SK-N-MC (cell line): ENCODE data around the gene GALNT13.

Experiments used
- EZH2 ChIP-seq: fragments of 200-600 bp; sonication (generic); IDR thresholded peaks from one replicate; pipeline ENCODE4 v1.6.1; 2017; ENCODE audit warnings: antibody characterized with exemption
- FOXP2 ChIP-seq: optimal IDR thresholded peaks from 2 replicates; pipeline ENCODE3; 2011; ENCODE audit warnings: mild to moderate bottlenecking, moderate library complexity; ENCODE audit not compliant: insufficient read depth; ENCODE audit errors: extremely low read length, control extremely low read depth
- POLR2AphosphoS5 ChIP-seq: IDR thresholded peaks from 2 replicates; pipeline ENCODE4 v1.6.1; 2012; ENCODE audit warnings: mild to moderate bottlenecking, low read depth, low read length, borderline replicate concordance

DNA sequence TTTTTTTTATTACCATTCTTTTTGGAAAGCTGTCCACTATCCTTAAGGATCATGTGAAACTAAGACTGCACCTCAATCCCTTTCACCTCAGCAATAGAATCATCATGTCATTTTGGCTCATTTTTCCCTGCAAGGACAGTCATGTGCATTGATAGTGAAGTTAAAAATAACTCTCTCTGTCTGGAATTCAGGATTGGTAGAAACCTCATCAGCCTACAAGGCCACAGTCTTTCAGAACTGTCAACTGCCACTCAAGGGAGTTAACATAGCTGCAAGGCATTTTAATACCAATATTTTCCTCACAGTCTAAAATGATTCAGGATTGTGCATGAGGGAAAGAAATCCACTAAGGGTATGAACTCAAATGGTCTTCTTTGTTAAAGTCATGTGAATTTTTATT is 625.3 kb downstream of the GALNT13 start:
- TF ChIP-seq POLR2AphosphoS5 (no peak), EZH2 (no peak), FOXP2 (no peak)
